GM12875 (cell line): ENCODE results near the gene PODXL2.

Experiments used
- H3K4me3 ChIP-seq: one replicate; pipeline ENCODE4 v1.5.1; 2011; ENCODE audit warnings: low read depth, low read length, control low read depth
- TF ChIP-seq, protein P1 (sequence below): IDR thresholded peaks from 2 replicates; pipeline ENCODE4 v1.5.1; 2011; ENCODE audit warnings: low read depth, mild to moderate bottlenecking, control low read depth, inconsistent platforms, low read length, moderate library complexity, borderline replicate concordance; ENCODE audit not compliant: insufficient read depth

PODXL2 gene

GRCh38 chr3:127674790-127675189 is 45.8 kb downstream of the PODXL2 start:
- TF ChIP-seq, protein P1, sequence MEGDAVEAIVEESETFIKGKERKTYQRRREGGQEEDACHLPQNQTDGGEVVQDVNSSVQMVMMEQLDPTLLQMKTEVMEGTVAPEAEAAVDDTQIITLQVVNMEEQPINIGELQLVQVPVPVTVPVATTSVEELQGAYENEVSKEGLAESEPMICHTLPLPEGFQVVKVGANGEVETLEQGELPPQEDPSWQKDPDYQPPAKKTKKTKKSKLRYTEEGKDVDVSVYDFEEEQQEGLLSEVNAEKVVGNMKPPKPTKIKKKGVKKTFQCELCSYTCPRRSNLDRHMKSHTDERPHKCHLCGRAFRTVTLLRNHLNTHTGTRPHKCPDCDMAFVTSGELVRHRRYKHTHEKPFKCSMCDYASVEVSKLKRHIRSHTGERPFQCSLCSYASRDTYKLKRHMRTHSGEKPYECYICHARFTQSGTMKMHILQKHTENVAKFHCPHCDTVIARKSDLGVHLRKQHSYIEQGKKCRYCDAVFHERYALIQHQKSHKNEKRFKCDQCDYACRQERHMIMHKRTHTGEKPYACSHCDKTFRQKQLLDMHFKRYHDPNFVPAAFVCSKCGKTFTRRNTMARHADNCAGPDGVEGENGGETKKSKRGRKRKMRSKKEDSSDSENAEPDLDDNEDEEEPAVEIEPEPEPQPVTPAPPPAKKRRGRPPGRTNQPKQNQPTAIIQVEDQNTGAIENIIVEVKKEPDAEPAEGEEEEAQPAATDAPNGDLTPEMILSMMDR: no peak

DNA sequence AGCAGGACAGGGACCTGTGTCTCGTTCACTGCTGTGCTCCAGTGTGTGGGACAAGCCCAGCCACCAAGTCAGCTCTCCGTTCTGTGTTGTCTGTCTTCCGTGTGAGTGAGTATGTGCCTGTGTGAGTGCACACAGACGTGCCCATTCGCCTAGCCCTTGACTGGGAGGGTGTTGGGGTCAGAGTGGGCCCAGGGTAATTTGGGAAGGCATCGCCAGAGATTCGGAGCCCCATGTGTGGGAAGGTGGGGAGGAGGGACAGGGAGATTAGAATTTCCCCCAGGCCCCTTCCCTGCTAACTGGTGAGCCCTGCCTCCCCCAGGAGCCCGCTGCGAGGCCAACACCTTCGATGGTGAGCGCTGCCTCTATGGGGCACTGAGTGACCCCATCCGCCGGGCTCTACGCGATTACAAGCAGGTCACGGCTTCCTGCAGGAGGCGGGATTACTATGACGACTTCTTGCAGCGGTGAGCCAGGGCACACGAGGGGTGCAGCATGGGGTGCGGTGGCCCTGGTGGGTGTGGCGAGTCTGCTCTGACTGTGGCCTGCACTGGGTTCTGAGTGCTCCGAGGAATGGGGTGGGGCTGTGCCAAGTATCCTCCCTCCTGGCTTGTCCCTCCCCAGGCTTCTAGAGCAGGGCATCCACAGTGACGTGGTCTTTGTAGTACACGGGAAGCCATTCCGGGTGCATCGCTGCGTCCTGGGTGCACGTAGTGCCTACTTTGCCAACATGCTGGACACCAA is 46.8 kb downstream of the PODXL2 start:
- TF ChIP-seq, protein P1: no peak
- no peak overlapping the region for H3K4me3 ChIP-seq

More at GRCh38 chr3:127674790-127675189, 45.8 kb downstream of the PODXL2 start:
- no peak overlapping the region for H3K4me3 ChIP-seq

DNA sequence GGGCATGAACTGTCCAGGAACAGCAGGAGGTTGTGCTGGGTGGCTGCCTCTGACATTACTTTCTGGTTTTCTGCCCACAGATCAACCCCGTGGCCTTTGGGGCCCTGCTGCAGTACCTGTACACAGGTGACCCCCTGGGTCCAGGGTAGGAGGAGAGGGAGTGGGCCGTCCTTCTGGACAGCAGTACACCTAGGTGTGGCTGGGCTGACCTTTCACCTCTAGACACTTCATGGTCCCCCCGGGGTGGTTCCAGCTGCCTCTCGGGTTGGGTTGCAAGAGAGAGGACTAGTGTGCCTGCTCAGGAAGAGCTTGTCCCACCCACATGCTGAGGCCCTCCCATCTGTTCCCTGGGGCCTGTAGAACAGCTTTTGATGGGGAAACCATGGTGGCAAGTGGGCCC is 47.5 kb downstream of the PODXL2 start:
- TF ChIP-seq, protein P1: no peak
- no peak overlapping the region for H3K4me3 ChIP-seq

GRCh38 chr3:127676921-127677351 is 48.0 kb downstream of the PODXL2 start:
- TF ChIP-seq, protein P1: no peak
- H3K4me3 ChIP-seq: no peak overlapping the region

DNA sequence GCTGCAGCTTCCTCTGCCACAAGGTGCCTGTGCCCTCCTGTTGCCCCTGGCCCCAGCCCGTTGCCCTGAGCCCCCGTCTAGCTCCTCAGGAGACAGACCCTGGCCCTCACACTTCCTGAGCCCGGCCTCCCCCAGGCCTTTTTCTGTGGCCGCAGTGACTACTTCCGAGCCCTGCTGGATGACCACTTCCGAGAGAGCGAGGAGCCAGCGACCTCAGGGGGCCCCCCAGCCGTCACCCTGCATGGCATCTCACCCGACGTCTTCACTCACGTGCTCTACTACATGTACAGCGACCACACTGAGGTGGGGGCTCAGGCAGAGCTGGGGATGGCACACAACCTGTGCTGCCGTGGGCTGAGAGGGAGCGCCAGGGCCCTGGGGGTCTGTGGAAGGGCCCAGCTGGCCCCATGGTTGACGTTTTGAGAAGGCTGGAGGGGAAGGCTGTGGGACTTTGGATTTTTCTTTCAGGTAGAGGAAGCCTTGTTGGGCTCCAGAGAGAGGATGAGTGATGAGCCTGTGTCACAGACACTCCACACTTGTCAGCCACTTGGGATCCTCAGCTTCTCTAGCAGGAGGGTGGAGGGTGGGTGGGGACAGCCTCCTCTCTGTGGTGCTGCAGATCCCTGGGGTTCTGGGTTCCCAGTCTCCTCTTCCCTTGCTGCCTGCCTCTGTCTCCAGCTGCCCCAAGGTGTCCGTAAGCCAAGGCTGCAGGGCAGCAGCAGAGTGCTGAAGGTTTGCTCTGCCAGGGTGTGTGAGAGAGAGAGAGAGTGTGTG is 48.7 kb downstream of the PODXL2 start:
- TF ChIP-seq, protein P1: no peak
- H3K4me3 ChIP-seq: no peak overlapping the region

- TF ChIP-seq, protein P1: no peak
- H3K4me3 ChIP-seq: no peak overlapping the region
Measured at GRCh38 chr3:127678315-127678599, 49.3 kb downstream of the PODXL2 start.
